ENCODE data around the gene SPATS2L.

SPATS2L gene, protein sequence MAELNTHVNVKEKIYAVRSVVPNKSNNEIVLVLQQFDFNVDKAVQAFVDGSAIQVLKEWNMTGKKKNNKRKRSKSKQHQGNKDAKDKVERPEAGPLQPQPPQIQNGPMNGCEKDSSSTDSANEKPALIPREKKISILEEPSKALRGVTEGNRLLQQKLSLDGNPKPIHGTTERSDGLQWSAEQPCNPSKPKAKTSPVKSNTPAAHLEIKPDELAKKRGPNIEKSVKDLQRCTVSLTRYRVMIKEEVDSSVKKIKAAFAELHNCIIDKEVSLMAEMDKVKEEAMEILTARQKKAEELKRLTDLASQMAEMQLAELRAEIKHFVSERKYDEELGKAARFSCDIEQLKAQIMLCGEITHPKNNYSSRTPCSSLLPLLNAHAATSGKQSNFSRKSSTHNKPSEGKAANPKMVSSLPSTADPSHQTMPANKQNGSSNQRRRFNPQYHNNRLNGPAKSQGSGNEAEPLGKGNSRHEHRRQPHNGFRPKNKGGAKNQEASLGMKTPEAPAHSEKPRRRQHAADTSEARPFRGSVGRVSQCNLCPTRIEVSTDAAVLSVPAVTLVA

DNA sequence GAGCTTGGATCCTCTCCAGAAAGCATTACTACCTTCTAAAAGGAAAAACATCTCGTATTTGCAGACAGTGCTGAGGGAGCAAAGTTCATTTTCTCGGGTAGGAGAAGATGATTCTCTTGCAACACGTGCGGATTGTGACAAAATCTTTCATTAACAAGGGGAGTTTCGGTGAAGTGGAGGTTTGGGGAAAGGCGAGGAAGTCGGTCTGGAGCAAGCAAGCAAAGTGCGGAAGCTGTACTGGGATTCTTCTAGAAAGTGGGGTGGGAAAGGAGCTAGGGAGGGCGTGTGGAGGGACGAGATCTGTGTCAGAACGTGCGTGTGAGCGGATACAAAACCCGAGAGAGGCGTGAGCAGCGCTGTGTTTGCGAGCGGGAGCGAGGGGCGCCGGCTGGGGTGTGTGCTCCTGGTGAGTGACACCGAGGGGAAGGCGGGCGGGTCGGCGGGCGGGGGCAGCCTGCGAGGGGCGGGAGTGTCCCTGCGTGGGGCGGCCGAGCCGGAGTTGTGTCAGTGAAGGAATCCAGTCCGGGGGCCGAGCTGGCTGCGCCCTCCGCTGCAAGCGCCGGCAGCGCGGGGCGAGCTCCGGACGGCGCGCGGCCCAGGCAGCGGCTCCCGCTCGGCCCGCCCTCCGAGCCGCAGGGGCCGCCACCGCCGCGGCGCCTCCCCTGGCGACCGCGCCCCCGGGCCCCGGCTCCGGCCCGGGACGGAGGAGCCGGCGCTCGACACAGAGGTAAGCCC, at the start of gene SPATS2L:
Gene SPATS2L (plus strand): TSS at position 498 of the 735 bp plus-strand sequence. CDS start 82,552 bp downstream, outside the sequence.
- DNase-seq: no peak

- DNase-seq: no peak
These were observed 48.9 kb upstream of the SPATS2L start for GRCh38 chr2:200257570-200257969.

DNA sequence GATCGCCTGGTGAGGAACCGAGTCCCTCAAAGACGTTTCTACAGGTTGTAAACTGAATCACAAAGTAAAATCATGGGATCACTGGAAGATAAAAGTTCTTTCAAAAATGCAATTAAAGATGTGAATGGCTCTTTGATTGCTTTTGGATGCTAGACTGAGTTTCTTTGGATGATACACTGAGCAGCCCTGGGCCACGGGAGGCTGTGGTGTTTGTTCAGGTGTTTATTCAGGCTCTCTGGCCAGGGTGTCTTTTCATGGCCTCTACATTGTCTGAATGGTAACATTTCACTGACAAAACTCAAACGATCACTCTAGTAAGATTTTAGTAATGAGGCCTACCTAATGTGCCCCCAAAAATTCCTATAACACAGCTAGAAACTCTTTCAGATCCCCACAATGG, 48.4 kb upstream of the SPATS2L start:
- DNase-seq: no peak

GRCh38 chr2:200258881-200259576, 47.5 kb upstream of the SPATS2L start:
- no peak for DNase-seq

DNA sequence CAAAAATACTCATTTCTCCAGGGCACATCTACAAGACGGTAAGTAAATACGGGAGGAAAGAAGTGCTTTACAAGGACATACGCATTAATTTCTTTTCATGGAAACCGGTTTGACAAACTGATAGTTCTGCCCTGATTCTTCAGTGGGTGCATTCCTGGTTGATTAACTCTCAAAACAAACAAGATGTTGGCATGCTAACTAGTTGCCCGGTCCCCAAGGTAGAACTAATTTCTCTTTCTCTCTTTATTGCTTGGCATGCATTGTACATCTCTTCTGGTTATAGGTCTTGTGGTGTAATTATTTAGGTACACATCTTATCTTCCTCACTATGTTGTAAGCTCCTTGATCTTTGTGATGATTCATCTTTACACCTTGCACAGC, 46.9 kb upstream of the SPATS2L start:
- peak; percentile 30 for DNase-seq

GRCh38 chr2:200262047-200262446, 44.4 kb upstream of the SPATS2L start:
- no peak for DNase-seq

DNA sequence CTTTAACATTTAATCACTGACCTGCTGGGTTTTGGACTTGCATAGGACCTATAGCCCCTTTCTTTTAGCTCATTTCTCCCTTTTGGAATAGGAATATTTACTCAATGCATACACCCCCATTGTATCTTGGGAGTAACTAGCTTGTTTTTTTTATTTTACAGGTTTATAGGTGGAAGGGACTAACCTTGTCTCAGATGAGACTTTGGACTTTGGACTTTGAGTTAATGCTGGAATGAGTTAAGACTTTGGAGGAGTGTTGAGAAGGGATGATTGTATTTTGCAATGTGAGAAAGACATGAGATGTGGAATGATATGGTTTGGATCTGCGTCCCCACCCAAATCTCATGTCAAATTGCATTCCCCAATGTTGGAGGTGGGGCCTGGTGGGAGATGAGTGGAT, 43.2 kb upstream of the SPATS2L start:
- DNase-seq: no peak

DNA sequence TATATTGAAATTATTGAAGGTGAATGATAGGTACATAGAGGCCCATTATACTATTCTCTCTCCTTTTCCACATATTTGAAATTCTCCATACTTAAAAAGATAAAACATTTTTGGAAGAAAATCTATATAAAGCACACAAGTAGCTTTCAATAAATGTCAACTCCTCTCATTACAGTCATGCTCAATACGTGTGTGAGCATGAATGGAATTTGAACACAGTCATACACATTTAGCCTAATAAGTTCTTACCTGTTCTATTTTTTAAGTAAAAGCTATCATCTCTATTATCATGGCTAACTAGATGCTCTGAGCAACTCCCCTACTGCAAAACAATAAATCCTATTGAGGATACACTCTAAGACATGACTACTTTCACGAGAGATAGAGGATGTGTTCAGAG, 41.9 kb upstream of the SPATS2L start:
- no peak for DNase-seq

DNA sequence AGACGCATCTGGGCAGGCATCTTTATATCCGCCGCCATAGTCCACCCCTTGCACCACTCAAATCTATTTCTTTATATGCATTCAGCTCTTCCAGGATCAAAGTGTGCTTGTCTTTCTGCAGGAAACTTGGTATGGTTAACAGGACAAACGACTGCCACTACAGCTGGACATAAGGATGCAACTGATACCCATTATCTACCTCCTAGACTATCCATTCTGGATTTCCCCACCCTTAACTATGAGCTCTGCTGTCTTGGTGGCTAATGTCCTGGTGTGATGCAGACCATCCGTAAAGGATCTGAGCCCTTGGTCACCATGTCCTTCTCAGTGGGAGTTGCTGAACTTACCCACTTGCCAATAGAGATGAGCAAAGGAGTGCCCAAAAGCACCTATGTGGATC, 40.1 kb upstream of the SPATS2L start:
- DNase-seq: no peak

GRCh38 chr2:200267350-200267749, 39.1 kb upstream of the SPATS2L start:
- no peak for DNase-seq

DNA sequence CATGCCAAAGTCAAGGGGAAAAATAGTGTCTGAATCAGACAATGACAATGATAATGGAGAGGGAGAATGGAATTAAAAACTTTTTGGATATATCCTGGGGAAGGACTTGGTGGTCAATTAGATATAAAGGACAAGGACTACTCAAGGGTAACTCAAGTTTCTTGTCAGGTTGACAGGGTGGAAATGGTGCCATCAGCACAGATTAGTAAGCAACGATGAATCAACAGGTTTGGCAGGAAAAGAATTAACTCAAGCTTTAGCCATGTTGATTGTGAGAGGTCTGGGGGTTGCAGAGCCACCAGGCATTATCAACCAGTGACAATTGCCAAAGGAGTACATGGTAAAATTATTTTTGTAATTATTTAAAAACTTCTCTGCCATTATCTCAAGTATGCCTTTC, 35.8 kb upstream of the SPATS2L start:
- DNase-seq: no peak

DNA sequence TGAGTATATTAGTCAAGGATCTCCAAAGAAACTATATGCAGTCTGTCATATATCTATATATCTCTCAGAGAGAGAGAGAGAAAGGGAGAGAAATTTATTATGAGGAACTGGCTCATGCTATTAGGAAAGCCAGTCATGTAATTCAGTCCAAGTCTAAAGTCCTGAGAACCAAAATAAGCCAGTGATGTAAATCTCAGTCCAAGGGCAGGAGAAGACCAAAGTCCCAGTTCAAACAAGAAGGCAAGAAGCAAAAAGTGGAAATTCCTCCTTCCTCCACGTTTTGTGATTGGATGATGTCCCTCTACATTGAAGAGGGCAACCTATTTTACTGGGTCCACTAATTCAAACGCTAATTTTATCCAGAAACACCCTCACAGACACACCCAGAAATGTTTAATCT, 34.2 kb upstream of the SPATS2L start:
- DNase-seq: no peak

- no peak for DNase-seq
These were observed 32.1 kb upstream of the SPATS2L start for GRCh38 chr2:200274116-200275075.

DNA sequence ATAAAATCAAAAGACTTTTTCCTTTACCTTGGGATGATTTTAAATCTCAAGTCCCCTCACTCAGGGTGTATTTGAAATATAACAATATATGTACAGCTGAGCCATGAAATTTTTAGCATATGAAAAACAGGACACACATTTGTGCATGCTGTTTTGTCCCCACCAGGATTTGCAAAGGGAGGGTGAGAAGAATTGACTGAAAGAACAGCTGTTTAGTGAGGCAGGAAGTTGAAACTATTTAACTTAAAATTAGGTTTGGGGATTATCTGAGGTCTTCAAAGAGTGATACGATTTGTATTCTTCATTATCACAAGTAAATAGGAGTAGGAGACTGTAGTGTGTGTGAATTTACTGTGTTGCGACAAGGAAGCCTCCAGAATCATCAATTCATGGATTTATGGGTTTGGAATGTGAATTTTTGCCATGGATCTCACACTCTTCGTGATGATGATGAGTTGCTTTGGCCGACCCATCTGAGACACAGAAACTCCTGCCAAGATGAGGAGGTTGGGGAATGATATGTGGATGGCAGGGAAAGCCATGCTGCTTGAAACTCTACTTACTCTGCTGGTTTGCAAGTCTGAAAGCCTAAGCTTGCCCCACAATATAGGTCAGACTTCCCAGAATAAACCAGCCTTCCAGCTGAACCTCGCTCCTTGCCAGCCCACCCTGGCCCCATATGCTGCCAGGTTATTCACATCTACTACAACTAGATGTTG, 31.0 kb upstream of the SPATS2L start:
- DNase-seq: no peak

- DNase-seq: no peak
These were observed 30.0 kb upstream of the SPATS2L start for GRCh38 chr2:200276472-200276871.

DNA sequence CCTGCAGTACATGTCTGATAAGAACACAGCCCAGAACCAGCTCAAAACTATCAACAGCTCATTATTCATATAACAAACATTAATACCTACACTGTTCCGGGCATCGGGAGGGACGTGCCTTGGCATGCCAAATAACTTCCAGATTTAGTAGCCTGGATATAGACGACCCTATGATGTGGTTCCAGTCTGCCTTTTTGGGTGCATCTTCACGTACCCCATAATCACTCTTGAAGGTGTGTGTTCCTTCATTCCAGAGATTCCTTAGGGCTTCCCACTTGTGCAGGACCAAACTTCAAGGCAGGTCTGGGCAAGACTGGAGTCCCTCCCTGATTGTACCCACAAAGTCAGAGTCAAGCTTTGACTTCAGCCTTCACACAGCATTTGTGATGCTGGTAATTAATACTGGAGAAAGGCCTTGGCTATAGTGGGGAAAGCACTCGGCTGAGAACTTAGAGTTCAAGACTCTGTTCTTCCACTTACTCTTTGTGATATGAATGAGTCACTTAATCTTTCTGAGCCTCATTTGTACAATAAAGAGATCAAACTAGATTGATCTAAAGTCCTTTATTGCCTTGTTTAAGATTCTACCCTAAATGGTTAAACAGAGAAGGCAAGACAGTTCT, 27.7 kb upstream of the SPATS2L start:
- DNase-seq: no peak

- no peak for DNase-seq
These were observed 26.6 kb upstream of the SPATS2L start for GRCh38 chr2:200279857-200280256.

DNA sequence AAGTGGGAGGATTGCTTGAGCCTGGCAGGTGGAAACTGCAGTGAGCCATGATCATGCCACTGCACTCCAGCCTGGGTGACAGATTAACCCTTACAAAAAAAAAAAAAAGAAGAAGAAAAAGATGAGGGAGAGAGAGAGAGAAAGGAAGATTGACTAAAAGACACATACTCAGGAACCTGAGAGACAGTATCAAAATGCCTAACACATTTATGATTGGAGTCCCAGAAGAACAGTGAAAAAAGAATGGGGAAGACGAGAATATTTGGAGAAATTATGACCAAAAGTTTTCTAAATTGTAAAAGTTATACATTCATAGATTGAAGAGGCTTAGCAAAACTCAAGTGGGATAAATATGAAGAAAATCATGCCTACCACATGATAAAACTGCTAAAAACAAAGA, 19.9 kb upstream of the SPATS2L start:
- DNase-seq: no peak

- DNase-seq: no peak
These were observed 17.6 kb upstream of the SPATS2L start for GRCh38 chr2:200288670-200289429.

DNA sequence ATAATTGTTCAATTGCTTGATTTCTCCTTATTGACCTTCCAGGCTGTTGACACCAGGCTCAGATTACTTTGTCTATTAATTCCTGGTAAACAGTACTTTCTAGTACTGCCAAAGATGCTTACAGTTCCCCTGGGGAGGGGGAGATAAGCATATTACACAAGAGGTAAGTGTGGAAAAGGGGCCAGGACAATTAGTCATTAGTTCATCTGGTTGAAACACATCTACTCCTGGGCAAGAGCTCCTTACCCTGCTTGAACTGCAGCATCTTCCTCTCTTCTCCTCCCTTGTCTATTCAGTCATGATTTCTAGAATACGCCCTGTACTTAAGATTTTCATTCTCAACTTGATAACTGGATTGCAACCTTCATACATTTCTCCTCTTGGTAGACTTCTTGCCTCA, 10.4 kb upstream of the SPATS2L start:
- DNase-seq: no peak
